Ectodermal cell (in vitro differentiated cells): ENCODE data around the gene MAN1C1.

Experiments used
- H3K27ac ChIP-seq: 2 replicates; pipeline ENCODE4 v1.7.0; 2013; ENCODE audit warnings: mild to moderate bottlenecking, low read depth, low read length; ENCODE audit not compliant: insufficient read depth, poor library complexity, severe bottlenecking
- H3K27me3 ChIP-seq: 2 replicates; pipeline ENCODE4 v1.7.0; 2013; ENCODE audit warnings: mild to moderate bottlenecking, low read length; ENCODE audit not compliant: insufficient read depth, control insufficient read depth, poor library complexity, severe bottlenecking
- H3K36me3 ChIP-seq: one replicate; pipeline ENCODE4 v1.7.0; 2013; ENCODE audit warnings: low read length; ENCODE audit not compliant: control insufficient read depth, insufficient read depth
- H3K4me1 ChIP-seq: one replicate; pipeline ENCODE4 v1.7.0; 2013; ENCODE audit warnings: low read length; ENCODE audit not compliant: control insufficient read depth, insufficient read depth
- H3K4me3 ChIP-seq: 2 replicates; pipeline ENCODE4 v1.7.0; 2013; ENCODE audit warnings: low read depth, low read length, control low read depth; ENCODE audit not compliant: insufficient read depth
- H3K9me3 ChIP-seq: 2 replicates; pipeline ENCODE4 v1.7.0; 2013; ENCODE audit warnings: mild to moderate bottlenecking, low read length, moderate library complexity; ENCODE audit not compliant: control insufficient read depth
- WGBS, 2 experiments: methylation state at CpG; one replicate each; pipeline ENCODE4 v1.1.7; 2013; ENCODE audit warnings: missing lambda C conversion rate in 2 of 2; 5-methylcytosine and 5-hydroxymethylcytosine counted together

The MAN1C1 gene

DNA sequence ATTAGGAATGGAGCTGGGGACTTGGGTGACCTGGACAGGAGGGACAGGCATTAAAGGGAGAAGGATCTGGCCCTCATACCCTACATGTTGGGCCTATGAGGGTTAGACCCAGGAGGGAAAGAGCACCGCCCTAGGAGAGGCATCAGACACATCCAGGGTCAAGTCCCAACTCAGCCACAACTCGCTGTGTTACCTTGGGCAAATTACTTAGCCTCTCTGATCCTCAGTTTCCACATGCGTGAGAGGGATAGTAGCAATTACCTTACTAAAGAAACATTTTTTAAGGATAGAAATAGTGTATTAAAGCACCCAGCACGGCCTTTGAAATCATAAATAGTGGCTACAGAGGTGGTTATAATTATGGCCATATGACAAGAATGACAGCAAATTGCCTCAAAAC, 163.3 kb downstream of the MAN1C1 start:
- no peak overlapping the region for H3K4me3 ChIP-seq
- H3K9me3 ChIP-seq = no peaks in the 10 kb centered on the region
- H3K4me1 ChIP-seq = peaks cover 19% of the 10 kb centered on the region
- WGBS, 2 experiments = 79 to 86% methylated on average over 4 of the region's 4 CpGs
- no peaks in the 10 kb centered on the region for H3K36me3 ChIP-seq
- no peak overlapping the region for H3K27ac ChIP-seq
- H3K27me3 ChIP-seq = no peaks in the 10 kb centered on the region

DNA sequence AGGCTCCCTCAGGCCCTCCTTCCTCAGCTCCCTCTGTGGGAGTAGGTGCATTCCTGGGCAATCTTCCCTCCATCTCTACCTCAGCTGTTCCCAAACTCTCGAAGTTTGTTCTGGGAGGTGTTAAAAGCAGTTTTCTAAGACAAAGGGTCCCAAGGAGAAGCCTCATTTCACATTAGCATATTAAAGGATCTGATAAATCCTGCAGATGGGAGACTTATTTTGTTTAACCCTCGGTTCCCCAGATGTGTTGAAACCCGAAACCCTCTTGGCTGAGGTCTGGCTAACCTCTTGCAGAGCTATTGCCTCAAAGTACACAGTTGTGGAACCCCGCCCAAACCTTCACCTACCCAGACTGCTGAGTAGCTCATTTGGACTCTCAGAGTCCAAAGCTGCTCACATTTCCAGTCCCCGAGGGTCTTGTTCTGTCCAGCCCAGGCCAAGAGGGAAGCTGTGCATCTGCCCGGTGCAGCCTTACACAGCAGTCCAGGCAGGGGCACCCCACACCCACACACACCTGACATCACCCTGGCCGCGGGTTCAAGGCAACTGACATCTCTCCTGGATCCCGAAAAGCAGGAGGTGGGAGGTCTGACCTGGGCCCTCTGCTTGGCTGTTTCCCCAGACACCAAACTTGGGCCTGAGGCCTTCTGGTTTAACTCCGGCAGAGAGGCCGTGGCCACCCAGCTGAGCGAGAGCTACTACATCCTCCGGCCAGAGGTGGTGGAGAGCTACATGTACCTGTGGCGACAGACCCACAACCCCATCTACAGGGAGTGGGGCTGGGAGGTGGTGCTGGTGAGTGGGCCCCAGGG, 163.9 kb downstream of the MAN1C1 start:
- no peaks in the 10 kb centered on the region for H3K36me3 ChIP-seq
- no peak overlapping the region for H3K27ac ChIP-seq
- 61 to 66% methylated on average over 13 to 14 of the region's 14 CpGs for WGBS, 2 experiments
- H3K4me1 ChIP-seq = peaks cover 14% of the 10 kb centered on the region
- H3K27me3 ChIP-seq = no peaks in the 10 kb centered on the region
- no peak overlapping the region for H3K4me3 ChIP-seq
- no peaks in the 10 kb centered on the region for H3K9me3 ChIP-seq

GRCh38 chr1:25781130-25781433, 164.5 kb downstream of the MAN1C1 start:
- Histone ChIP-seq H3K27ac (no peak overlapping the region), H3K4me1 (peaks cover 14% of the 10 kb centered on the region), H3K9me3 (no peaks in the 10 kb centered on the region), H3K36me3 (no peaks in the 10 kb centered on the region), H3K27me3 (no peaks in the 10 kb centered on the region), H3K4me3 (no peak overlapping the region)
- WGBS, 2 experiments = 86 to 88% methylated on average over 3 of the region's 3 CpGs

DNA sequence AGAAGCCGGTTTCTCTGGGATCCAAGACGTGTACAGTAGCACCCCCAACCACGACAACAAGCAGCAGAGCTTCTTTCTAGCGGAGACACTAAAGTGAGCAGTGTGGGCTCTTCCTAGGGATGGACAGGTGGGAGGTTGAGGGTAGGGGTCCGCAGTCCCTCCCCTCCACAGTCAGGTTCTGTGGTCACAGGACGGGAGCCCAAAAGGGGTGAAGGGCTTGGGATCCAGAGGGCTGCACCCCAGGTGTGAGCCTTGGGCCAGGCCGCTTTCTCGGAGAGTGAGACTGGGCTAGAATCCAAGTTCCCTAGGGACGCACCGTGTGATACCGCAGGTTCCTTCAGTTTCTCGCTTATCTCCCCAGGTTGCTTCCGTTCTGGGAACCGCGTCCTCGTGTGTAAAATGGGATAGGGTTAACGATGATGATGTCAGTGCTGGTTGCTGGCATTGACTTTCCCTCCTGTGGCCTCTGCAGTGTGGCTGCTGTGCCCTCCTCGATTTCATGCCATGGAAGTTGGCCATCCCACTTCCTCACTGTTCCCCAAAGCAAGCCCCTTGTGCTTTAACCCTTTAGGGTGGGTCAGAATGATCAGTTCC, 166.1 kb downstream of the MAN1C1 start:
- Histone ChIP-seq H3K27ac (no peak overlapping the region), H3K36me3 (no peaks in the 10 kb centered on the region), H3K9me3 (no peaks in the 10 kb centered on the region), H3K4me1 (peaks cover 22% of the 10 kb centered on the region), H3K4me3 (no peak overlapping the region), H3K27me3 (no peaks in the 10 kb centered on the region)
- 90% methylated on average over 18 of the region's 18 CpGs for WGBS, 2 experiments

GRCh38 chr1:25784575-25785051, 168.0 kb downstream of the MAN1C1 start:
- WGBS, 2 experiments = 90% methylated on average over 9 of the region's 9 CpGs
- H3K27me3 ChIP-seq = no peaks in the 10 kb centered on the region
- H3K4me3 ChIP-seq = no peak overlapping the region
- no peaks in the 10 kb centered on the region for H3K9me3 ChIP-seq
- peaks cover 22% of the 10 kb centered on the region for H3K4me1 ChIP-seq
- no peak overlapping the region for H3K27ac ChIP-seq
- H3K36me3 ChIP-seq = no peaks in the 10 kb centered on the region

GRCh38 chr1:25785333-25786067, 168.9 kb downstream of the MAN1C1 start:
- Histone ChIP-seq H3K4me3 (no peak overlapping the region), H3K4me1 (peaks cover 16% of the 10 kb centered on the region), H3K27me3 (no peaks in the 10 kb centered on the region), H3K27ac (no peak overlapping the region), H3K36me3 (no peaks in the 10 kb centered on the region), H3K9me3 (no peaks in the 10 kb centered on the region)
- 89% methylated on average over 10 of the region's 10 CpGs for WGBS, 2 experiments

DNA sequence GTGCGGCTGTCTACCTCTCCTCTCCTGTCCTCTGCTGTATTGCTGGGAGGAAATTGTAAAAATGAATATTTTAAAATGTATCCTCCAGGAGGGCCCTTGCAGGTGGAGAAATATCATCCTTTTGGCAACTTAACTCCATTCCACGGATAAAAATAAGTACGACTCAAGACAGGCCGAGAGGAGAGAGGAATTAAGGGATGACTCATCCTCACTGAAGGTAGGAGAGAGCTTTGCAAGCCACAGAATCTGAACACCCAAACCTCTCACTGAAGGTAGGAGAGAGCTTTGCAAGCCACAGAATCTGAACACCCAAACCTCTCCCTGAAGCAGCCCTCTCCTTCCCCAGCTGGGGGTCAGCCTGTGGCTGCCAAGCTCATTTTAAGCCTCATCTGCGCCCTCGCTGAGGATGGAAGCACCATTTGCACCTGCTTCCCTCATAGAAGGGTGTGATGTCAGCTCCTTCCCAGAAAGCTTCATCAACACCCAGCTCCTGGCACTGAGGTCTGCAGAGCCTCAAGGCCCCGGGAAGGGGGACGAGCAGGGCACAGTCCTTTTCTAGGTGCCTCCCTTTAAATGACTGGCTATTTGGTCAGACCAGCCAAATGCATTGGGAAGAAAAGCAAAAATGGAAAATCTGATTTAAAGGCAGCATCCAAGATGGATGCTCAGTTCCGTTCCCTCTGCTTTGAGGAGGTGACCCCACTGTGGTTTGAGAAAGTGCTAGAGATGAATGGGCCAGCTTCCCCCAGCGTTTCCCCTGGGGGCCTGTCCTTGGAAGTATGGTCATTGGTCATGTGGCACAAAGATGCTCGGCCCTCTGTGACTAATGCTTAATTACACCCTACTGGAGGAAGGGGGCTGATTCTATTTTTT, 170.5 kb downstream of the MAN1C1 start:
- H3K27ac ChIP-seq = no peak overlapping the region

DNA sequence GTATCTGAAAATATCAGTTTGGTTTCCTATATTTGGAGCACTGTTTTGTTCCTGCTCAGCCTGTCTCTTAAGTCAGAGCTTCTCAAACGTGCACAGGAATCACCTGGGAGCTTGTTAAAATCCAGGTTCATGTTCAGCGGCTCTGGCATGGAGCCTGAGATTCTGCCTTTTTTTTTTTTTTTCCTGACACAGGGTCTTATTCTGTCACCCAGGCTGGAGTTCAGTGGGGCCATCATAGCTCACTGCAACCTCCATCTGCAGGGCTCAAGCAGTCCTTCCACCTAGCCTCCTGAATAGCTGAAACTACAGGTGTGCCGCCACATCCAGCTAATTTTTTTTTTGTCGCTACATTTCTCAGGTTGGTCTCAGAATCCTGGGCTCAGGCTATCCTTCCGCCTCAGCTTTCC, 171.2 kb downstream of the MAN1C1 start:
- H3K4me1 ChIP-seq = peaks cover 12% of the 10 kb centered on the region
- H3K27ac ChIP-seq = no peak overlapping the region
- no peak overlapping the region for H3K4me3 ChIP-seq
- no peaks in the 10 kb centered on the region for H3K36me3 ChIP-seq
- WGBS, 2 experiments = 92 to 93% methylated on average over 5 of the region's 5 CpGs
- H3K9me3 ChIP-seq = no peaks in the 10 kb centered on the region
- H3K27me3 ChIP-seq = no peaks in the 10 kb centered on the region

More for the DNA sequence above, 170.5 kb downstream of the MAN1C1 start:
- Histone ChIP-seq H3K36me3 (no peaks in the 10 kb centered on the region), H3K4me3 (no peak overlapping the region), H3K27me3 (no peaks in the 10 kb centered on the region), H3K4me1 (peaks cover 12% of the 10 kb centered on the region), H3K9me3 (no peaks in the 10 kb centered on the region)
- 85 to 88% methylated on average over 11 of the region's 11 CpGs for WGBS, 2 experiments

DNA sequence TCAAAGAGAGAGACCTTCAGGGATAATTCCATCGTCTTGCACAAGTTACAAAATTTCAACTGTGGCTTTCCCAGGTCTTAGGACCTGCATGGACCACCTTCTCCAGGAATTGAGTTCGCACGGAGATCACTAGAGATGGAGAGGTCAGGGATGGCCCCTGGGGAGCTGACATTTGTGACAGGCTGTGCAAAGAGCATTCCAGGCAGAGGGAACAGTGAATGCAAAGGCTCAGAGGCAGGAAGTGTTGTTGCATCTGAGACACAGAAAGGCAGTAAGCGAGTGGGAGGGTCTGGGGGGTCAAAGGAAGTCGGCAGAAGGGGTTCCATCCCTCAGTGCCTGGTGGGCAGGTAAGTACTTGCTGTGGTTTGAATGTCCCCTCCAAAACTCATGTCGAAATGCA, 173.9 kb downstream of the MAN1C1 start:
- Histone ChIP-seq H3K4me3 (no peak overlapping the region), H3K27me3 (no peaks in the 10 kb centered on the region), H3K4me1 (peaks cover 9% of the 10 kb centered on the region), H3K36me3 (no peaks in the 10 kb centered on the region), H3K27ac (no peak overlapping the region), H3K9me3 (no peaks in the 10 kb centered on the region)
- WGBS, 2 experiments = 95 to 97% methylated on average over 6 of the region's 6 CpGs
